Ovary (tissue), 9 donors: ENCODE measurements around the gene DAP3. TPM values are rescaled to one million over a fixed set of nuclear protein-coding genes. Genes with fewer than 3 reads are reported as not detected.
"Not testable (repeated sequence)": the region's sequence is repeated elsewhere in the genome, so short reads cannot be mapped to it uniquely, and the experiment has no call there.

ENCODE experiments used
- DNase-seq, 5 donors: peaks; one replicate each; pipeline ENCODE4 v3.0.0-alpha.2; 2019 to 2020
- H3K27ac ChIP-seq, 2 donors: fragments of 200-600 bp; one replicate each; pipeline versions ENCODE4 v1.5.1 to v1.8.0; 2019 to 2022
- H3K27me3 ChIP-seq: fragments of 200-600 bp; one replicate; pipeline ENCODE4 v1.8.0; 2022
- H3K36me3 ChIP-seq: fragments of 200-600 bp; sonication (generic); one replicate; pipeline ENCODE4 v1.5.1; 2019
- H3K4me1 ChIP-seq: one replicate; pipeline ENCODE4 v1.8.1; 2013; ENCODE audit warnings: mild to moderate bottlenecking, moderate library complexity; ENCODE audit not compliant: insufficient read depth
- H3K4me3 ChIP-seq: fragments of 200-600 bp; sonication (generic); one replicate; pipeline ENCODE4 v1.5.1; 2017
- H3K9me3 ChIP-seq, 2 donors: fragments of 200-600 bp in 1 of 2; sonication (generic) in 1 of 2; one replicate each; pipeline versions ENCODE4 v1.5.1 to v1.8.1; 2013 to 2019; ENCODE audit warnings: mild to moderate bottlenecking in 1 of 2, moderate library complexity in 1 of 2
- EP300 ChIP-seq: sonication (generic); formaldehyde crosslinking; IDR thresholded peaks from one replicate; pipeline ENCODE4 v1.6.1; 2017; ENCODE audit warnings: antibody characterized with exemption
- POLR2A ChIP-seq: fragments of 450-650 bp; IDR thresholded peaks from one replicate; pipeline ENCODE4 v1.6.1; 2017; ENCODE audit warnings: antibody characterized with exemption, mild to moderate bottlenecking, moderate library complexity
- WGBS, 3 donors: extraction: QIAGEN DNeasy Blood & Tissue Kit in 1 of 3; methylation state at CpG; one replicate each; pipeline versions ENCODE4 v1.1.5 to v1.1.7; 2013 to 2017; 5-methylcytosine and 5-hydroxymethylcytosine counted together
- intact Hi-C, 4 donors: fragments of 100-400 bp; cut with DNase I; formaldehyde crosslinking; loops; one replicate each; pipeline versions ENCODE4 v1.11.0 to v1.15.1; 2022 to 2023
- polyA plus RNA-seq, 2 donors: library from polyadenylated mRNA; stranded (reverse); fragments of 200-250 nt in 1 of 2; fragments of 350-450 nt in 1 of 2; fragmentation: Illumina TruSeq in 1 of 2; extraction: RNeasy Lipid Tissue Mini Kit (QIAGEN cat#74804) in 1 of 2; gene quantifications; one replicate each; pipeline ENCODE4 v1.2.3, GENCODE V29; 2013 to 2014
- total RNA-seq, 7 donors: library from RNA; depleted of rRNA in 2 of 7; stranded (reverse); fragments of >200 nt in 2 of 7; fragmentation: NEBNext Ultra II Directional in 3 of 7; extraction: Animal tissue kit (Norgen Biotek cat#: 25700) in 3 of 7; gene quantifications; one replicate each; pipeline versions ENCODE4 v1.1.0 to v1.2.4, GENCODE V29; 2016 to 2023
- TF ChIP-seq, protein P1 (sequence below), 3 donors: fragments of 450-650 bp in 2 of 3; fragments of 200-600 bp in 1 of 3; IDR thresholded peaks; one replicate each; pipeline versions ENCODE4 v1.5.1 to v1.8.0; 2016 to 2022; ENCODE audit warnings: antibody characterized with exemption in 3 of 3, mild to moderate bottlenecking in 1 of 3
- donor health status: DM: no; HTN: no; CAD: no; lungs with moderate emphysema.
- donor health status: DM: no; HTN: no; CAD: no.
- donor health status: Bipolar disorder and iron deficiency.
- donor health status: DM: yes; HTN: yes; CAD: no.
- donor health status: DM: no; HTN: no; CAD: no.
- donor health status: DM: yes; HTN: yes; CAD: no.

DAP3 gene
- total and polyA plus RNA-seq, 9 donors: 43.7 to 140 (median 61.4) TPM

DNA sequence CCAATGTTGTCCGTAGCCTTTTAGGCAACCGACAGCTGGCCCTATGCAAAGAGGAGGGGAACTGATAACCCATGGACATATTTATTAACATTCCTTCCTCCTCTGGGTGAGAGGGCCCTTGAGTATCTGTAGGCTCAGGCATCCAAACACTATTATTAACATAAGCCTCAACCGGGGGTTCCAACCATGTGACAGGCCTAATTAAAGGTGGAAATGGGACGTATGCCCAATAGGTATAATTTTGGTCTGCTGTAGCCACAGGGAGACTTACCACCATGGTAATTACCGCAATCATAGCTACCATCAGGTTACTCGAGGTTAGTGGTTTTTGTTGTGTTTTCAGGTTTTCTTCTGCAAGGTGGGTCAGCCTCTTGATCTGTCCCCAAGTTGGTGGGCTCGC lies 5.3 kb downstream of the DAP3 start:
- DNase-seq: no peak
- Histone ChIP-seq H3K27ac (no peak overlapping the region), H3K4me1 (no peaks in the 10 kb centered on the region), H3K27me3 (no peaks in the 10 kb centered on the region), H3K4me3 (no peak overlapping the region), H3K36me3 (no peaks in the 10 kb centered on the region), H3K9me3 (no peaks in the 10 kb centered on the region)
- intact Hi-C loops: no loop called here
- 70 to 81% (median 79%) methylated on average over 7 of the region's 7 CpGs for WGBS, 3 donors
- TF ChIP-seq, protein P1, sequence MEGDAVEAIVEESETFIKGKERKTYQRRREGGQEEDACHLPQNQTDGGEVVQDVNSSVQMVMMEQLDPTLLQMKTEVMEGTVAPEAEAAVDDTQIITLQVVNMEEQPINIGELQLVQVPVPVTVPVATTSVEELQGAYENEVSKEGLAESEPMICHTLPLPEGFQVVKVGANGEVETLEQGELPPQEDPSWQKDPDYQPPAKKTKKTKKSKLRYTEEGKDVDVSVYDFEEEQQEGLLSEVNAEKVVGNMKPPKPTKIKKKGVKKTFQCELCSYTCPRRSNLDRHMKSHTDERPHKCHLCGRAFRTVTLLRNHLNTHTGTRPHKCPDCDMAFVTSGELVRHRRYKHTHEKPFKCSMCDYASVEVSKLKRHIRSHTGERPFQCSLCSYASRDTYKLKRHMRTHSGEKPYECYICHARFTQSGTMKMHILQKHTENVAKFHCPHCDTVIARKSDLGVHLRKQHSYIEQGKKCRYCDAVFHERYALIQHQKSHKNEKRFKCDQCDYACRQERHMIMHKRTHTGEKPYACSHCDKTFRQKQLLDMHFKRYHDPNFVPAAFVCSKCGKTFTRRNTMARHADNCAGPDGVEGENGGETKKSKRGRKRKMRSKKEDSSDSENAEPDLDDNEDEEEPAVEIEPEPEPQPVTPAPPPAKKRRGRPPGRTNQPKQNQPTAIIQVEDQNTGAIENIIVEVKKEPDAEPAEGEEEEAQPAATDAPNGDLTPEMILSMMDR (IDR thresholded peaks at IDR 0.05): no peak
- TF ChIP-seq POLR2A: no peak
- TF ChIP-seq EP300: no peak

DNA sequence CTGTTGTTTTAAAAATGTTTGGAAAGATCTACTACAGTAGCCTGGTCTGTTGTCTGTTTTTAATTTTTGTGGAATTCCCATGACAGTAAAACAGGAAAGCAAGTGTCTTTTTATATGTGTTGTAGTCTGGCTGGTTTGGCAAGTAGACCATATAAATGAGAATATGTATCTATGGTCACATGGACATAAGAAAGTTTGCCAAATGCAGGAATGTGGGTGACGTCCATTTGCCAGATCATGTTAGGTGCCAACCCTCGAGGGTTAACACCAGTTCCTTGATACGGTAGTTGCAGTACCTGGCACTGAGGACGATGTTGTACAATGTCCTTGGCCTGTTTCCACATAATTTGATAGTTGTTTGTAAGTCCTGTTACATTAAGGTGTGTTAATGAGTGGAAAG lies 6.2 kb downstream of the DAP3 start:
- H3K36me3 ChIP-seq: no peaks in the 10 kb centered on the region
- no peak for DNase-seq
- no peak for TF ChIP-seq POLR2A
- TF ChIP-seq EP300: no peak
- TF ChIP-seq, protein P1 (IDR thresholded peaks at IDR 0.05): no peak
- no peak overlapping the region for H3K27ac ChIP-seq
- H3K9me3 ChIP-seq: no peaks in the 10 kb centered on the region
- 22 to 29% (median 25%) methylated on average over 4 of the region's 4 CpGs for WGBS, 3 donors
- no peaks in the 10 kb centered on the region for H3K27me3 ChIP-seq
- no peaks in the 10 kb centered on the region for H3K4me1 ChIP-seq
- no peak overlapping the region for H3K4me3 ChIP-seq
- intact Hi-C loops: no loop called here

DNA sequence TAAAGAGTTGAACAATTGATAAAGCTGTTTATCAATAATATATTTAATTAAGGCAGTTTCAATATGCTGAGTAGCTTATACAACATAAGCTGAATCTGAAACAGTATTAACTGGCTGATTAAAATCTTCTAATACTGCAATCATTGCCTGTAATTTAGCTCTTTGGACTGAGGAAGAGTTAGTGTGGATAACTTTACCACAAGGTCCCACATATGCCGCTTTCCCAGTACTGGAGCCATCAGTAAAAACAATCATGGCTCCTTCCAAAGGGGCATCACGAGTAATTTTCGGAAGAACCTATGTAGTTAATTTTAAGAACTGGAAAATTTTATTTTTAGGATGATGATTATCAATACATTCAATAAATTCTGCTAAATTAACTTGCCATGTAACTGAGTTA lies 6.7 kb downstream of the DAP3 start:
- no peaks in the 10 kb centered on the region for H3K27me3 ChIP-seq
- intact Hi-C loops: no loop called here
- no peak for DNase-seq
- H3K4me1 ChIP-seq: no peaks in the 10 kb centered on the region
- H3K36me3 ChIP-seq: no peaks in the 10 kb centered on the region
- H3K27ac ChIP-seq: no peak overlapping the region
- WGBS, 3 donors: 95 to 97% (median 97%) methylated on average over 3 of the region's 3 CpGs
- TF ChIP-seq, protein P1 (IDR thresholded peaks at IDR 0.05): no peak
- TF ChIP-seq EP300: no peak
- TF ChIP-seq POLR2A: no peak
- no peaks in the 10 kb centered on the region for H3K9me3 ChIP-seq
- H3K4me3 ChIP-seq: no peak overlapping the region

GRCh38 chr1:155696524-155696923 lies 7.6 kb downstream of the DAP3 start:
- Histone ChIP-seq H3K36me3 (no peaks in the 10 kb centered on the region), H3K27ac (no peak overlapping the region), H3K27me3 (no peaks in the 10 kb centered on the region), H3K9me3 (no peaks in the 10 kb centered on the region), H3K4me3 (no peak overlapping the region), H3K4me1 (no peaks in the 10 kb centered on the region)
- intact Hi-C loops: no loop called here
- DNase-seq: no peak
- TF ChIP-seq POLR2A (no peak), EP300 (no peak)
- TF ChIP-seq, protein P1 (IDR thresholded peaks at IDR 0.05): no peak

- 94 to 98% (median 97%) methylated on average over 10 of the region's 10 CpGs for WGBS, 3 donors
- H3K27ac ChIP-seq: no peak overlapping the region
- DNase-seq: no peak
- no peak overlapping the region for H3K4me3 ChIP-seq
- TF ChIP-seq, protein P1 (IDR thresholded peaks at IDR 0.05): no peak
- TF ChIP-seq POLR2A: no peak
- TF ChIP-seq EP300: no peak
- H3K4me1 ChIP-seq: no peaks in the 10 kb centered on the region
- intact Hi-C loops: no loop called here
- no peaks in the 10 kb centered on the region for H3K27me3 ChIP-seq
- H3K36me3 ChIP-seq: no peaks in the 10 kb centered on the region
- H3K9me3 ChIP-seq: no peaks in the 10 kb centered on the region
These were observed 8.2 kb downstream of the DAP3 start for GRCh38 chr1:155697046-155697445.

GRCh38 chr1:155697616-155698015 lies 8.7 kb downstream of the DAP3 start:
- DNase-seq: not testable (repeated sequence)
- WGBS, 3 donors: 81 to 84% (median 83%) methylated on average over 11 of the region's 11 CpGs

More at GRCh38 chr1:155697616-155698015, 8.7 kb downstream of the DAP3 start:
- H3K27me3 ChIP-seq, H3K9me3 ChIP-seq, H3K4me3 ChIP-seq, H3K27ac ChIP-seq, H3K36me3 ChIP-seq, H3K4me1 ChIP-seq, intact Hi-C loops: not testable (repeated sequence)
